Immature natural killer cell (primary cell): Measurements from ENCODE around the gene CST5. TPM values are rescaled to one million over a fixed set of nuclear protein-coding genes. Genes with fewer than 3 reads are reported as not detected.

ENCODE experiments used
- DNase-seq, 3 donors: peaks; one replicate each; pipeline ENCODE4 v3.0.0; 2022; ENCODE audit warnings: mixed read lengths in 1 of 3
- H3K27ac Mint-ChIP-seq, 6 donors: one replicate each; pipeline ENCODE4 v1.8.0; 2020; ENCODE audit warnings: mixed read lengths in 6 of 6, mild to moderate bottlenecking in 5 of 6, inconsistent platforms in 4 of 6, moderate library complexity in 3 of 6
- H3K27me3 Mint-ChIP-seq, 3 donors: one replicate each; pipeline ENCODE4 v1.8.0; 2020 to 2021; ENCODE audit warnings: low read depth in 3 of 3, mild to moderate bottlenecking in 3 of 3, mixed read lengths in 3 of 3, moderate library complexity in 3 of 3, inconsistent platforms in 1 of 3
- H3K36me3 Mint-ChIP-seq, 3 donors: one replicate each; pipeline ENCODE4 v1.8.0; 2020; ENCODE audit warnings: mixed read lengths in 3 of 3, inconsistent platforms in 2 of 3, mild to moderate bottlenecking in 2 of 3
- H3K4me1 Mint-ChIP-seq, 2 donors: one replicate each; pipeline ENCODE4 v1.8.0; 2020; ENCODE audit warnings: inconsistent platforms in 2 of 2, mild to moderate bottlenecking in 2 of 2, mixed read lengths in 2 of 2, moderate library complexity in 1 of 2
- H3K4me3 Mint-ChIP-seq, 5 donors: one replicate each; pipeline ENCODE4 v1.8.0; 2020; ENCODE audit warnings: mild to moderate bottlenecking in 5 of 5, mixed read lengths in 5 of 5, inconsistent platforms in 3 of 5, moderate library complexity in 3 of 5
- H3K9me3 Mint-ChIP-seq, 6 donors: one replicate each; pipeline ENCODE4 v1.8.0; 2020; ENCODE audit warnings: mild to moderate bottlenecking in 6 of 6, mixed read lengths in 6 of 6, inconsistent platforms in 4 of 6, moderate library complexity in 3 of 6
- polyA plus RNA-seq, 3 donors: library from polyadenylated mRNA; unstranded; fragments of 300-500 nt; fragmentation: Illumina TruSeq; gene quantifications; one replicate each; pipeline ENCODE4 v1.2.3, GENCODE V29; 2021

CST5 gene
- not detected for polyA plus RNA-seq

- H3K4me3 Mint-ChIP-seq = no peak within 1 kb of the TSS
- H3K9me3 Mint-ChIP-seq = no peaks in the 10 kb centered on the region
- no peaks in the 10 kb centered on the region for H3K36me3 Mint-ChIP-seq
- no peak for DNase-seq
- no peaks in the 10 kb centered on the region for H3K4me1 Mint-ChIP-seq
- peaks cover 0 to 3% (median 0%) of the 10 kb centered on the region in 3 donors for H3K27me3 Mint-ChIP-seq
- no peak within 1 kb of the TSS for H3K27ac Mint-ChIP-seq
Observed at GRCh38 chr20:23879328-23879798, at the start of gene CST5. TSS of gene CST5 (minus strand) at chr20:23879748. CDS start at chr20:23879676, 72 bp downstream.

GRCh38 chr20:23928788-23929187, 49.2 kb upstream of the CST5 start:
- Mint-ChIP-seq H3K27ac (no peak overlapping the region), H3K4me3 (peak overlapping the region; percentile 18 to 87 (median 79)), H3K36me3 (peaks cover 10 to 12% (median 11%) of the 10 kb centered on the region in 3 donors), H3K9me3 (peaks cover 0 to 16% (median 7%) of the 10 kb centered on the region in 6 donors), H3K4me1 (peaks cover 58 to 72% of the 10 kb centered on the region in 2 donors), H3K27me3 (peaks cover 9 to 16% (median 10%) of the 10 kb centered on the region in 3 donors)
- peak in 1 of 3 donors; percentile 28 for DNase-seq

GRCh38 chr20:23928353-23928752, 48.8 kb upstream of the CST5 start:
- Mint-ChIP-seq H3K36me3 (peaks cover 10 to 12% (median 11%) of the 10 kb centered on the region in 3 donors), H3K4me1 (peaks cover 58 to 72% of the 10 kb centered on the region in 2 donors), H3K27me3 (peaks cover 9 to 16% (median 10%) of the 10 kb centered on the region in 3 donors), H3K4me3 (peak overlapping the region; percentile 62 to 87 (median 79)), H3K9me3 (peaks cover 0 to 16% (median 7%) of the 10 kb centered on the region in 6 donors), H3K27ac (peak overlapping the region in 1 of 6 donors; percentile 23)
- DNase-seq = no peak

GRCh38 chr20:23926944-23927872, 47.7 kb upstream of the CST5 start:
- peaks cover 11 to 15% (median 12%) of the 10 kb centered on the region in 3 donors for H3K36me3 Mint-ChIP-seq
- DNase-seq = peak; percentile 42 to 55 (median 48)
- peak overlapping the region; percentile 62 to 87 (median 79) for H3K4me3 Mint-ChIP-seq

GRCh38 chr20:23926526-23926880, 47.0 kb upstream of the CST5 start:
- H3K36me3 Mint-ChIP-seq = peaks cover 11 to 15% (median 12%) of the 10 kb centered on the region in 3 donors
- peaks cover 5 to 13% (median 13%) of the 10 kb centered on the region in 3 donors for H3K27me3 Mint-ChIP-seq
- H3K4me3 Mint-ChIP-seq = peak overlapping the region; percentile 5 to 87 (median 79)
- H3K4me1 Mint-ChIP-seq = peaks cover 50 to 62% of the 10 kb centered on the region in 2 donors
- H3K27ac Mint-ChIP-seq = peak overlapping the region in 1 of 6 donors; percentile 27
- DNase-seq = no peak
- peaks cover 0 to 16% (median 7%) of the 10 kb centered on the region in 6 donors for H3K9me3 Mint-ChIP-seq

More at GRCh38 chr20:23926944-23927872, 47.7 kb upstream of the CST5 start:
- peak overlapping the region in 5 of 6 donors; percentile 27 to 68 (median 41) for H3K27ac Mint-ChIP-seq
- H3K4me1 Mint-ChIP-seq = peaks cover 54 to 69% of the 10 kb centered on the region in 2 donors
- H3K27me3 Mint-ChIP-seq = peaks cover 8 to 16% (median 13%) of the 10 kb centered on the region in 3 donors
- peaks cover 0 to 16% (median 7%) of the 10 kb centered on the region in 6 donors for H3K9me3 Mint-ChIP-seq

- no peak for DNase-seq
- Mint-ChIP-seq H3K4me1 (peaks cover 50 to 64% of the 10 kb centered on the region in 2 donors), H3K27me3 (peaks cover 5 to 13% (median 13%) of the 10 kb centered on the region in 3 donors), H3K4me3 (peak overlapping the region; percentile 16 to 66 (median 42)), H3K36me3 (peaks cover 11 to 15% (median 12%) of the 10 kb centered on the region in 3 donors), H3K27ac (no peak overlapping the region), H3K9me3 (peaks cover 0 to 13% (median 7%) of the 10 kb centered on the region in 6 donors)
Observed at GRCh38 chr20:23925789-23926525, 46.4 kb upstream of the CST5 start.

GRCh38 chr20:23924751-23925150, 45.2 kb upstream of the CST5 start:
- Mint-ChIP-seq H3K4me1 (peaks cover 62 to 72% of the 10 kb centered on the region in 2 donors), H3K4me3 (no peak overlapping the region), H3K9me3 (peaks cover 0 to 2% (median under 1%) of the 10 kb centered on the region in 6 donors), H3K27me3 (peaks cover 2 to 13% (median 13%) of the 10 kb centered on the region in 3 donors), H3K27ac (peak overlapping the region in 1 of 6 donors; percentile 49), H3K36me3 (peaks cover under 1 to 5% (median 3%) of the 10 kb centered on the region in 3 donors)
- no peak for DNase-seq

GRCh38 chr20:23923891-23924435, 44.4 kb upstream of the CST5 start:
- Mint-ChIP-seq H3K27me3 (peaks cover 2 to 13% (median 10%) of the 10 kb centered on the region in 3 donors), H3K27ac (no peak overlapping the region), H3K4me3 (no peak overlapping the region), H3K4me1 (peaks cover 61 to 72% of the 10 kb centered on the region in 2 donors), H3K36me3 (peaks cover 0 to 4% (median 0%) of the 10 kb centered on the region in 3 donors), H3K9me3 (no peaks in the 10 kb centered on the region)
- no peak for DNase-seq

- no peak for DNase-seq
- Mint-ChIP-seq H3K27me3 (peaks cover 2 to 13% (median 10%) of the 10 kb centered on the region in 3 donors), H3K27ac (peak overlapping the region in 1 of 6 donors; percentile 40), H3K36me3 (peaks cover 0 to 4% (median 0%) of the 10 kb centered on the region in 3 donors), H3K4me3 (peak overlapping the region in 1 of 5 donors; percentile 45), H3K9me3 (no peaks in the 10 kb centered on the region), H3K4me1 (peaks cover 55 to 66% of the 10 kb centered on the region in 2 donors)
Observed at GRCh38 chr20:23923311-23923710, 43.8 kb upstream of the CST5 start.

GRCh38 chr20:23920408-23921325, 41.1 kb upstream of the CST5 start:
- Mint-ChIP-seq H3K27ac (peak overlapping the region in 5 of 6 donors; percentile 50 to 80 (median 60)), H3K27me3 (peaks cover 2 to 10% (median 2%) of the 10 kb centered on the region in 3 donors), H3K36me3 (peaks cover 0 to 4% (median 0%) of the 10 kb centered on the region in 3 donors), H3K4me1 (peaks cover 28 to 40% of the 10 kb centered on the region in 2 donors), H3K9me3 (no peaks in the 10 kb centered on the region), H3K4me3 (peak overlapping the region; percentile 16 to 64 (median 49))
- DNase-seq = no peak

GRCh38 chr20:23918896-23919295, 39.3 kb upstream of the CST5 start:
- H3K4me1 Mint-ChIP-seq = peaks cover 20 to 25% of the 10 kb centered on the region in 2 donors

More at GRCh38 chr20:23918896-23919295, 39.3 kb upstream of the CST5 start:
- H3K4me3 Mint-ChIP-seq = no peak overlapping the region
- peaks cover 2 to 8% (median 3%) of the 10 kb centered on the region in 3 donors for H3K27me3 Mint-ChIP-seq
- H3K9me3 Mint-ChIP-seq = no peaks in the 10 kb centered on the region
- peaks cover 0 to 4% (median 0%) of the 10 kb centered on the region in 3 donors for H3K36me3 Mint-ChIP-seq
- no peak for DNase-seq
- no peak overlapping the region for H3K27ac Mint-ChIP-seq
